Ammon's horn (tissue), 1 donor: ENCODE measurements around the gene DGKG.
A peak's percentile ranks its signal among the peaks of the same experiment; 100 is the strongest.

Source experiments
- DNase-seq: peaks from one replicate; pipeline ENCODE4 v3.0.0-alpha.2; 2016; ENCODE audit warnings: low spot score

DGKG gene

GRCh38 chr3:186318135-186318534 lies 43.9 kb downstream of the DGKG start:
- no peak for DNase-seq

- no peak for DNase-seq
Observed at GRCh38 chr3:186317478-186317877, 44.6 kb downstream of the DGKG start.

- DNase-seq, result peak; percentile 27
Observed at GRCh38 chr3:186316666-186317260, 45.3 kb downstream of the DGKG start.

- no peak for DNase-seq
Observed at GRCh38 chr3:186315581-186316354, 46.3 kb downstream of the DGKG start.

GRCh38 chr3:186314896-186315295 lies 47.1 kb downstream of the DGKG start:
- no peak for DNase-seq

- peak; percentile 57 for DNase-seq
Observed at GRCh38 chr3:186311441-186311840, 50.6 kb downstream of the DGKG start.

- DNase-seq, result no peak
Observed at GRCh38 chr3:186308549-186308948, 53.5 kb downstream of the DGKG start.

- no peak for DNase-seq
Observed at GRCh38 chr3:186307594-186308221, 54.3 kb downstream of the DGKG start.

- DNase-seq, result no peak
Observed at GRCh38 chr3:186305286-186305685, 56.7 kb downstream of the DGKG start.

- DNase-seq, result no peak
Observed at GRCh38 chr3:186303965-186304364, 58.1 kb downstream of the DGKG start.

- no peak for DNase-seq
Observed at GRCh38 chr3:186299327-186299726, 62.7 kb downstream of the DGKG start.

GRCh38 chr3:186298876-186299275 lies 63.2 kb downstream of the DGKG start:
- DNase-seq, result peak; percentile 82

- no peak for DNase-seq
Observed at GRCh38 chr3:186290796-186291195, 71.2 kb downstream of the DGKG start.

- DNase-seq, result no peak
Observed at GRCh38 chr3:186287711-186288110, 74.3 kb downstream of the DGKG start.

- no peak for DNase-seq
Observed at GRCh38 chr3:186286114-186286513, 75.9 kb downstream of the DGKG start.

- no peak for DNase-seq
Observed at GRCh38 chr3:186284661-186285060, 77.4 kb downstream of the DGKG start.

GRCh38 chr3:186284349-186284652 lies 77.7 kb downstream of the DGKG start:
- no peak for DNase-seq

GRCh38 chr3:186283651-186284348 lies 78.2 kb downstream of the DGKG start:
- no peak for DNase-seq

- DNase-seq, result no peak
Observed at GRCh38 chr3:186283096-186283495, 78.9 kb downstream of the DGKG start.

- DNase-seq, result no peak
Observed at GRCh38 chr3:186281176-186281575, 80.9 kb downstream of the DGKG start.

GRCh38 chr3:186280737-186281136 lies 81.3 kb downstream of the DGKG start:
- DNase-seq, result no peak

- peak; percentile 61 for DNase-seq
Observed at GRCh38 chr3:186277268-186277909, 84.6 kb downstream of the DGKG start.
